ENCODE data around the gene AGBL5. TPM values are rescaled to one million over a fixed set of nuclear protein-coding genes. Genes with fewer than 3 reads are reported as not detected.

Gene AGBL5
- total and polyA plus RNA-seq, 2 of the 13 experiments (the other 11 are each of a cell fraction or from before 2014, with no cell fraction given): 55.9 to 73.3 TPM

GRCh38 chr2:27071277-27071989 lies 20.0 kb downstream of the AGBL5 start, which contains the start of gene OST4 (continued):
- TF ChIP-seq TRIM22 (IDR thresholded peaks at IDR 0.05) (no peak), NFIB (CRISPR knock-in tag; IDR thresholded peaks at IDR 0.05; ENCODE audit: borderline replicate concordance) (no peak), CHCHD3 (CRISPR knock-in tag; IDR thresholded peaks at IDR 0.05) (no peak), ZNF788 (CRISPR knock-in tag; IDR thresholded peaks at IDR 0.05; ENCODE audit: borderline replicate concordance) (peak; percentile 30; the same call in 1 of the 2 replicates), ZNF232 (CRISPR knock-in tag; IDR thresholded peaks at IDR 0.05; ENCODE audit: borderline replicate concordance) (peak; percentile 13; the same call in 1 of the 2 replicates), ZBTB40 (IDR thresholded peaks at IDR 0.05) (peak; percentile 52; the same call in 1 of the 2 replicates), ZBTB40 (CRISPR knock-in tag; IDR thresholded peaks at IDR 0.05) (no peak; the same call in 1 of the 2 replicates), ZNF546 (CRISPR knock-in tag; conservative IDR thresholded peaks at IDR 0.05) (no peak; the same call in none of the 2 replicates), ZNF143 (CRISPR knock-in tag; IDR thresholded peaks at IDR 0.05) (peak; percentile 81)
- TF ChIP-seq, protein P1, sequence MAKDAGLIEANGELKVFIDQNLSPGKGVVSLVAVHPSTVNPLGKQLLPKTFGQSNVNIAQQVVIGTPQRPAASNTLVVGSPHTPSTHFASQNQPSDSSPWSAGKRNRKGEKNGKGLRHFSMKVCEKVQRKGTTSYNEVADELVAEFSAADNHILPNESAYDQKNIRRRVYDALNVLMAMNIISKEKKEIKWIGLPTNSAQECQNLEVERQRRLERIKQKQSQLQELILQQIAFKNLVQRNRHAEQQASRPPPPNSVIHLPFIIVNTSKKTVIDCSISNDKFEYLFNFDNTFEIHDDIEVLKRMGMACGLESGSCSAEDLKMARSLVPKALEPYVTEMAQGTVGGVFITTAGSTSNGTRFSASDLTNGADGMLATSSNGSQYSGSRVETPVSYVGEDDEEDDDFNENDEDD (CRISPR knock-in tag; IDR thresholded peaks at IDR 0.05; ENCODE audit: borderline replicate concordance): peak; percentile 77
- TF ChIP-seq, protein P2, sequence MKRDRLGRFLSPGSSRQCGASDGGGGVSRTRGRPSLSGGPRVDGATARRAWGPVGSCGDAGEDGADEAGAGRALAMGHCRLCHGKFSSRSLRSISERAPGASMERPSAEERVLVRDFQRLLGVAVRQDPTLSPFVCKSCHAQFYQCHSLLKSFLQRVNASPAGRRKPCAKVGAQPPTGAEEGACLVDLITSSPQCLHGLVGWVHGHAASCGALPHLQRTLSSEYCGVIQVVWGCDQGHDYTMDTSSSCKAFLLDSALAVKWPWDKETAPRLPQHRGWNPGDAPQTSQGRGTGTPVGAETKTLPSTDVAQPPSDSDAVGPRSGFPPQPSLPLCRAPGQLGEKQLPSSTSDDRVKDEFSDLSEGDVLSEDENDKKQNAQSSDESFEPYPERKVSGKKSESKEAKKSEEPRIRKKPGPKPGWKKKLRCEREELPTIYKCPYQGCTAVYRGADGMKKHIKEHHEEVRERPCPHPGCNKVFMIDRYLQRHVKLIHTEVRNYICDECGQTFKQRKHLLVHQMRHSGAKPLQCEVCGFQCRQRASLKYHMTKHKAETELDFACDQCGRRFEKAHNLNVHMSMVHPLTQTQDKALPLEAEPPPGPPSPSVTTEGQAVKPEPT (CRISPR knock-in tag; IDR thresholded peaks at IDR 0.05; ENCODE audit: low read depth): no peak

All from HepG2 (cell line).